SK-N-SH (cell line): Measurements from ENCODE around the gene CXCR5.
A peak's percentile ranks its signal among the peaks of the same experiment; 100 is the strongest.

Experiments used
- EP300 ChIP-seq, 2 experiments: IDR thresholded peaks; 2 replicates each; pipeline versions ENCODE4 v1.4.0 to v1.6.1; 2012; ENCODE audit warnings: borderline replicate concordance in 1 of 2, low read depth in 1 of 2, low read length in 1 of 2
- MXI1 ChIP-seq: IDR thresholded peaks from 2 replicates; pipeline ENCODE4 v1.6.1; 2012; ENCODE audit warnings: mild to moderate bottlenecking, low read depth, low read length, improper control_type of control experiment
- POLR2AphosphoS5 ChIP-seq: IDR thresholded peaks from 2 replicates; pipeline ENCODE4 v1.6.1; 2012; ENCODE audit warnings: low read depth, low read length
- RAD21 ChIP-seq: IDR thresholded peaks from 2 replicates; pipeline ENCODE4 v1.6.1; 2012; ENCODE audit warnings: mild to moderate bottlenecking, low read length
- SIN3A ChIP-seq: IDR thresholded peaks from 2 replicates; pipeline ENCODE4 v1.6.1; 2012; ENCODE audit warnings: low read depth, mild to moderate bottlenecking, low read length, moderate library complexity, borderline replicate concordance
- TF ChIP-seq, protein P1 (sequence below): IDR thresholded peaks from 2 replicates; pipeline ENCODE4 v1.4.0; 2012; ENCODE audit warnings: low read depth, borderline replicate concordance
- TF ChIP-seq, protein P2 (sequence below): fragments of 200-600 bp; sonication (generic); IDR thresholded peaks from 2 replicates; pipeline ENCODE4 v1.6.1; 2017; ENCODE audit warnings: antibody characterized with exemption, mild to moderate bottlenecking, moderate library complexity
- TF ChIP-seq, protein P3 (sequence below): IDR thresholded peaks from 2 replicates; pipeline ENCODE4 v1.6.1; 2012; ENCODE audit warnings: mild to moderate bottlenecking, low read depth, low read length, moderate library complexity

DNA sequence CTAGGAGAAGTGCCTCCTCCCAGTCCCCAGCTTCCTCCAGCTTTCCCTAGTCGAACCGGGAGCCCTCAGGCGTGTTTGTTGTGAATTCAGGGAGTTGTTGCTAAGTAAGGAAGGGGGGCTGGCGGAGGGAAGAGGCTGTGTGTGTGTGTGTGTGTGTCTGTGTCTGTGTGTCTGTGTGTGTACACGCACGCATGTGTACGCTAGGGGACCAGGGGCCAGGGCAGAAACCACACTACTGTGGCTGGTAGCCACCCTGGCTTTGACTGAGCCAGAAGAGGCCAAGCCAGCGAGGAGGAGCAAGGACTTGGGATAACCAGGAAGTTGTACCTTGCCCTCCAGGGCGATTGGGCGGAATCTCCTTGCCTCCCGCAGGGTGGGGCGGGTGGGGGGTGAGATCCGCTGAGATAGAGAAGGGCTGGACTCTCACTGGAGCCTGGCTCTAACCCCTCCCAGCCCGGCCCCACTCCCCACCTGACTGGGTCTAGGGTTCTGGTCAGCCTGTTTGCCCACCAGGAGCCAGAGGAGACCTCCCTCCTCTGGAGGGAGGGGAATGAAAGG lies 34.5 kb downstream of the CXCR5 start:
- TF ChIP-seq POLR2AphosphoS5 (no peak), MXI1 (no peak), EP300 (IDR thresholded peaks at IDR 0.05; ENCODE audit: borderline replicate concordance in 1 of 2, low read depth in 1 of 2, low read length in 1 of 2) (no peak), RAD21 (no peak), SIN3A (0 out of 2 replicates have a peak, but pooled peaks have one; percentile 11)
- TF ChIP-seq, protein P1, sequence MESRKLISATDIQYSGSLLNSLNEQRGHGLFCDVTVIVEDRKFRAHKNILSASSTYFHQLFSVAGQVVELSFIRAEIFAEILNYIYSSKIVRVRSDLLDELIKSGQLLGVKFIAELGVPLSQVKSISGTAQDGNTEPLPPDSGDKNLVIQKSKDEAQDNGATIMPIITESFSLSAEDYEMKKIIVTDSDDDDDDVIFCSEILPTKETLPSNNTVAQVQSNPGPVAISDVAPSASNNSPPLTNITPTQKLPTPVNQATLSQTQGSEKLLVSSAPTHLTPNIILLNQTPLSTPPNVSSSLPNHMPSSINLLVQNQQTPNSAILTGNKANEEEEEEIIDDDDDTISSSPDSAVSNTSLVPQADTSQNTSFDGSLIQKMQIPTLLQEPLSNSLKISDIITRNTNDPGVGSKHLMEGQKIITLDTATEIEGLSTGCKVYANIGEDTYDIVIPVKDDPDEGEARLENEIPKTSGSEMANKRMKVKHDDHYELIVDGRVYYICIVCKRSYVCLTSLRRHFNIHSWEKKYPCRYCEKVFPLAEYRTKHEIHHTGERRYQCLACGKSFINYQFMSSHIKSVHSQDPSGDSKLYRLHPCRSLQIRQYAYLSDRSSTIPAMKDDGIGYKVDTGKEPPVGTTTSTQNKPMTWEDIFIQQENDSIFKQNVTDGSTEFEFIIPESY: no peak
- TF ChIP-seq, protein P2, sequence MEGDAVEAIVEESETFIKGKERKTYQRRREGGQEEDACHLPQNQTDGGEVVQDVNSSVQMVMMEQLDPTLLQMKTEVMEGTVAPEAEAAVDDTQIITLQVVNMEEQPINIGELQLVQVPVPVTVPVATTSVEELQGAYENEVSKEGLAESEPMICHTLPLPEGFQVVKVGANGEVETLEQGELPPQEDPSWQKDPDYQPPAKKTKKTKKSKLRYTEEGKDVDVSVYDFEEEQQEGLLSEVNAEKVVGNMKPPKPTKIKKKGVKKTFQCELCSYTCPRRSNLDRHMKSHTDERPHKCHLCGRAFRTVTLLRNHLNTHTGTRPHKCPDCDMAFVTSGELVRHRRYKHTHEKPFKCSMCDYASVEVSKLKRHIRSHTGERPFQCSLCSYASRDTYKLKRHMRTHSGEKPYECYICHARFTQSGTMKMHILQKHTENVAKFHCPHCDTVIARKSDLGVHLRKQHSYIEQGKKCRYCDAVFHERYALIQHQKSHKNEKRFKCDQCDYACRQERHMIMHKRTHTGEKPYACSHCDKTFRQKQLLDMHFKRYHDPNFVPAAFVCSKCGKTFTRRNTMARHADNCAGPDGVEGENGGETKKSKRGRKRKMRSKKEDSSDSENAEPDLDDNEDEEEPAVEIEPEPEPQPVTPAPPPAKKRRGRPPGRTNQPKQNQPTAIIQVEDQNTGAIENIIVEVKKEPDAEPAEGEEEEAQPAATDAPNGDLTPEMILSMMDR: no peak
- TF ChIP-seq, protein P3, sequence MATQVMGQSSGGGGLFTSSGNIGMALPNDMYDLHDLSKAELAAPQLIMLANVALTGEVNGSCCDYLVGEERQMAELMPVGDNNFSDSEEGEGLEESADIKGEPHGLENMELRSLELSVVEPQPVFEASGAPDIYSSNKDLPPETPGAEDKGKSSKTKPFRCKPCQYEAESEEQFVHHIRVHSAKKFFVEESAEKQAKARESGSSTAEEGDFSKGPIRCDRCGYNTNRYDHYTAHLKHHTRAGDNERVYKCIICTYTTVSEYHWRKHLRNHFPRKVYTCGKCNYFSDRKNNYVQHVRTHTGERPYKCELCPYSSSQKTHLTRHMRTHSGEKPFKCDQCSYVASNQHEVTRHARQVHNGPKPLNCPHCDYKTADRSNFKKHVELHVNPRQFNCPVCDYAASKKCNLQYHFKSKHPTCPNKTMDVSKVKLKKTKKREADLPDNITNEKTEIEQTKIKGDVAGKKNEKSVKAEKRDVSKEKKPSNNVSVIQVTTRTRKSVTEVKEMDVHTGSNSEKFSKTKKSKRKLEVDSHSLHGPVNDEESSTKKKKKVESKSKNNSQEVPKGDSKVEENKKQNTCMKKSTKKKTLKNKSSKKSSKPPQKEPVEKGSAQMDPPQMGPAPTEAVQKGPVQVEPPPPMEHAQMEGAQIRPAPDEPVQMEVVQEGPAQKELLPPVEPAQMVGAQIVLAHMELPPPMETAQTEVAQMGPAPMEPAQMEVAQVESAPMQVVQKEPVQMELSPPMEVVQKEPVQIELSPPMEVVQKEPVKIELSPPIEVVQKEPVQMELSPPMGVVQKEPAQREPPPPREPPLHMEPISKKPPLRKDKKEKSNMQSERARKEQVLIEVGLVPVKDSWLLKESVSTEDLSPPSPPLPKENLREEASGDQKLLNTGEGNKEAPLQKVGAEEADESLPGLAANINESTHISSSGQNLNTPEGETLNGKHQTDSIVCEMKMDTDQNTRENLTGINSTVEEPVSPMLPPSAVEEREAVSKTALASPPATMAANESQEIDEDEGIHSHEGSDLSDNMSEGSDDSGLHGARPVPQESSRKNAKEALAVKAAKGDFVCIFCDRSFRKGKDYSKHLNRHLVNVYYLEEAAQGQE: no peak
